ENCODE measurements around the gene DCAF6.

DCAF6 gene

DNA sequence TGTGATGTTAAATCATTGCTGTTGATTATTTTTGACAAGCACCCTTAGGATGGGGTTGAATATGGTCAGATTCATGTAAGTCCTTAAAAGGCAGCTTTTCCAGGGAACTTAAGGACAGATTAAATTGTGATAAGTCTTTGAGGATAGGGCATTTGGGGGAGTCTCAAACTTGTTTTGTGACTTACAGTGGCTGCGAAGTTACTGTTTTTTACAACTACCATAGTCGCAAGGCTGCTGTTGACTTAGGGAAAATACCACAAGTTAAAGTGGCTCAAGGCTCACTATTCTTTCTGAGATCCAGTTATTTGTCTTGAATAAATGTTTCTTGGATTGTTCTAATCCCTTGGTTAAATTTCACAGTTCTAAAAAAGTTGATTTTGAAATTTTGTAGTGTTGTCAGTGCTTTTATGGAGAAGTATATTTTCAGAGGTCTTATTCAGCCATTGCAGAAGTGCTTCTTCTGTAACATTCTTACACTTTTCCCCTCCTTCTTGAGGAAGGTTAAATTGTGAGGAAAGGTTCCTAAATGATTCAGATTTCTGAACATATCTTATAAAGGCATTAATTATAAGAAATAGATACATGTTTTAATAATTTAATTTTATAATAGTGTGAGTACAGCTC lies 47.4 kb downstream of the DCAF6 start:
- no peak for DNase-seq (ENCODE audit: low spot score)
- in situ Hi-C loops (cut with MboI; ENCODE audit: low sequenced_read_pairs, unreplicated experiment): no loop called here
- TF ChIP-seq CTCF (IDR thresholded peaks at IDR 0.05; ENCODE audit: borderline replicate concordance, control extremely low read depth, extremely low read depth, insufficient read depth, missing control alignments): no peak

DNA sequence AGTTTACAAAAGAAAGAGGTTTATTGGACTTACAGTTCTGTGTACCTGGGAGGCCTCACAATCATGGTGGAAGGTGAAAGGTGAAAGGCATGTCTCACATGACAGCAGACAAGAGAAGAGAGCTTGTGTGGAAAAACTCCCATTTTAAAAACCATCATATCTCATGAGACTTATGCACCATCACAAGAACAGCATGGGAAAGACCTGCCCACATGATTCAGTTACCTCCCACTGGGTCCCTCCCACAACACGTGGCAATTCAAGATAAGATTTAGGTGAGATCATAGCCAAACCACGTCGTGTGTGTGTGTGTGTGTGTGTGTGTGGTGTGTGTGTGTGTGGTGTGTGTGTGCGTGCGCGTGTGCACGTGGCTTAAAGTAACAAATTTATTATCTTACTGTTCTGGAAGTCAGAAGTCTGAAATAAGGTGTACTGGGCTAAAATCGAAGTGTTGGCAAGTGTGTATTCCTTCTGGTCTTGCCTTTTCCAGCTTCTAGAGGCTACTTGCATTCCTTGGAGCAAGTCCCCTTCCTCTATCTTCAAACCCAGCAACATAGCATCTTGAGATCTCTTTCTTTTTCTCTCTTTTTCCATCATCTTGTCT lies 48.5 kb downstream of the DCAF6 start:
- in situ Hi-C loops (cut with MboI; ENCODE audit: low sequenced_read_pairs, unreplicated experiment): no loop called here
- DNase-seq (ENCODE audit: low spot score): no peak
- TF ChIP-seq CTCF (IDR thresholded peaks at IDR 0.05; ENCODE audit: borderline replicate concordance, control extremely low read depth, extremely low read depth, insufficient read depth, missing control alignments): no peak

GRCh38 chr1:167987174-167987573 lies 50.7 kb downstream of the DCAF6 start:
- no peak for TF ChIP-seq CTCF (IDR thresholded peaks at IDR 0.05; ENCODE audit: borderline replicate concordance, control extremely low read depth, extremely low read depth, insufficient read depth, missing control alignments)
- in situ Hi-C loops (cut with MboI; ENCODE audit: low sequenced_read_pairs, unreplicated experiment): no loop called here
- no peak for DNase-seq (ENCODE audit: low spot score)

DNA sequence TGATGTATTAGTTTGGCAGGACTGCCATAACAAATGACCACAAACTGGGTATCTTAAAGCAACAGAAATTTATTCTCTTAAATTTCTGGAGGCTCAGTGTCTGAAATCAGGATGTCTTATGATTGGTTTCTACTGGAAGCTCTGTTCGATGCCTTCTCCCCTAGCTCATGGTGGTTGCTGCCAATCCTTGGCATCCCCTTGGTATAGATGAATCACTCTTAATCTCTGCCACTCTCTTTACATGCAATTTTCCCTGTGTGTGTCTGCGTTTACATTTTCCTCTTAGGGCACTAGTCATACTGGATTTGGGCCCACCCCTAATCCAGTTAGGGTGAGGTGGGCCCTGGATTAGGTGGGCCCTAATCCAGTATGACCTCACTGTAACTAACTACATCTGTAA lies 55.1 kb downstream of the DCAF6 start:
- TF ChIP-seq CTCF (IDR thresholded peaks at IDR 0.05; ENCODE audit: borderline replicate concordance, control extremely low read depth, extremely low read depth, insufficient read depth, missing control alignments): no peak
- in situ Hi-C loops (cut with MboI; ENCODE audit: low sequenced_read_pairs, unreplicated experiment): no loop called here
- DNase-seq (ENCODE audit: low spot score): no peak

- in situ Hi-C loops (cut with MboI; ENCODE audit: low sequenced_read_pairs, unreplicated experiment): no loop called here
- no peak for DNase-seq (ENCODE audit: low spot score)
- no peak for TF ChIP-seq CTCF (IDR thresholded peaks at IDR 0.05; ENCODE audit: borderline replicate concordance, control extremely low read depth, extremely low read depth, insufficient read depth, missing control alignments)
Observed at GRCh38 chr1:167993720-167994119, 57.2 kb downstream of the DCAF6 start.

DNA sequence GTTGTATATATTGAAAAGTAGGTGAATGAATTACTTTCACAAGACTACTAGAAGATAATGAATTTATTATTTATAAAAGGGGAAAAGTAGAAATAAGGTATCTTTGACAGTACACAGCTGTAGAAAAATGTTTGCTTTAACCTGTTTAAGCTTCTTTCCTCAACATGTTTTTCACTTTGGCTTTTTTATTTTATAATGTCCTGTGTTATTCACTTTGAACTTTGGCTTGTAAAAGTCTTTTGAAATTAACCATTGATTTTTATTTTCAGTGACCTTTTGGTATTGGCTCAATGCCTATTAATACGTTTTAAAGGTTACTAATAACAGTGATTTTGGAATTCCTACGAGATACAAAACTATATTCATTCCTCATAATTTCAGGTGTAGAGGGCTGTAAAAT lies 58.1 kb downstream of the DCAF6 start:
- no peak for TF ChIP-seq CTCF (IDR thresholded peaks at IDR 0.05; ENCODE audit: borderline replicate concordance, control extremely low read depth, extremely low read depth, insufficient read depth, missing control alignments)
- no peak for DNase-seq (ENCODE audit: low spot score)
- in situ Hi-C loops (cut with MboI; ENCODE audit: low sequenced_read_pairs, unreplicated experiment): no loop called here
